D721Med (cell line): ENCODE data around the gene SLC49A3.

Experiments
- DNase-seq: peaks from one replicate; pipeline ENCODE4 v3.0.0; 2011; ENCODE audit warnings: low spot score; ENCODE audit not compliant: insufficient read length
- FAIRE-seq: peaks from 2 replicates; lab custom pipeline; 2011; peaks lifted over from hg19 to GRCh38; lab: Jason Lieb, UNC
- CTCF ChIP-seq: IDR thresholded peaks from 2 replicates; pipeline ENCODE4 v1.5.1; 2012; ENCODE audit warnings: mild to moderate bottlenecking, control low read depth; ENCODE audit not compliant: insufficient read depth; ENCODE audit errors: missing control alignments

Gene SLC49A3

GRCh38 chr4:665751-666435 is 23.1 kb downstream of the SLC49A3 start:
- DNase-seq (no peak), FAIRE-seq (no peak)
- TF ChIP-seq CTCF: no peak

- no peak for FAIRE-seq
- no peak for DNase-seq
- no peak for TF ChIP-seq CTCF
Observed at GRCh38 chr4:665381-665750, 23.6 kb downstream of the SLC49A3 start.

GRCh38 chr4:664713-665231 is 24.2 kb downstream of the SLC49A3 start:
- DNase-seq: no peak
- TF ChIP-seq CTCF: no peak
- FAIRE-seq: no peak

- FAIRE-seq: no peak
- peak; percentile 95 for DNase-seq
- TF ChIP-seq CTCF: no peak
Observed at GRCh38 chr4:663438-664428, 25.2 kb downstream of the SLC49A3 start.

GRCh38 chr4:663046-663437 is 25.9 kb downstream of the SLC49A3 start:
- DNase-seq (no peak), FAIRE-seq (no peak)
- no peak for TF ChIP-seq CTCF

- no peak for TF ChIP-seq CTCF
- FAIRE-seq: no peak
- no peak for DNase-seq
Observed at GRCh38 chr4:661881-662761, 26.8 kb downstream of the SLC49A3 start.
